MCF 10A (cell line): ENCODE data around the gene DOC2A. TPM values are rescaled to one million over a fixed set of nuclear protein-coding genes. Genes with fewer than 3 reads are reported as not detected.

Source experiments
- BruUV-seq: library from RNA; stranded (reverse); fragments of 400-500 nt; replicated peaks from 2 replicates; lab custom pipeline; 2021; lab: Mats Ljungman, UMichigan
- CTCF ChIA-PET: fragments of 300-600 bp; sonication (Branson Sonifier 250); formaldehyde crosslinking; extraction: SDS; loops from one replicate; lab custom pipeline; 2021; ENCODE audit warnings: antibody characterized with exemption, inconsistent platforms; lab: Yijun Ruan, JAX
- POLR2A ChIA-PET: fragments of 300-600, 350-650 bp; sonication (Branson Sonifier 250); formaldehyde crosslinking; extraction: SDS; loops from one replicate; lab custom pipeline; 2020; ENCODE audit warnings: antibody characterized with exemption, inconsistent platforms; lab: Yijun Ruan, JAX
- DNase-seq: peaks from one replicate; pipeline ENCODE4 v3.0.0-alpha.2; 2018; ENCODE audit not compliant: unreplicated experiment
- H3K27ac Mint-ChIP-seq: one replicate; pipeline ENCODE4 v1.8.0; 2022; ENCODE audit warnings: mild to moderate bottlenecking, low read depth, mixed read lengths; ENCODE audit not compliant: unreplicated experiment
- H3K27me3 Mint-ChIP-seq: one replicate; pipeline ENCODE4 v1.8.0; 2022; ENCODE audit warnings: mixed read lengths; ENCODE audit not compliant: insufficient read depth, unreplicated experiment
- H3K36me3 Mint-ChIP-seq: one replicate; pipeline ENCODE4 v1.8.0; 2022; ENCODE audit warnings: mild to moderate bottlenecking, moderate library complexity, mixed read lengths; ENCODE audit not compliant: insufficient read depth, unreplicated experiment
- H3K4me1 Mint-ChIP-seq: one replicate; pipeline ENCODE4 v1.8.0; 2022; ENCODE audit warnings: mixed read lengths; ENCODE audit not compliant: insufficient read depth, unreplicated experiment
- H3K4me3 Mint-ChIP-seq: one replicate; pipeline ENCODE4 v1.8.0; 2022; ENCODE audit warnings: mild to moderate bottlenecking, moderate library complexity, mixed read lengths; ENCODE audit not compliant: unreplicated experiment
- H3K9me3 Mint-ChIP-seq: one replicate; pipeline ENCODE4 v1.8.0; 2022; ENCODE audit warnings: mixed read lengths; ENCODE audit not compliant: unreplicated experiment
- CTCF ChIP-seq: fragments of 200-600 bp; IDR thresholded peaks from one replicate; pipeline ENCODE4 v1.8.0; 2022; ENCODE audit warnings: antibody characterized with exemption, mild to moderate bottlenecking; ENCODE audit not compliant: unreplicated experiment
- intact Hi-C: fragments of 100-400 bp; cut with micrococcal nuclease; formaldehyde crosslinking; loops from 2 replicates; pipeline ENCODE4 v1.14.1; 2022
- total RNA-seq: library from RNA; stranded (reverse); gene quantifications from 2 replicates; pipeline ENCODE4 v1.2.3, GENCODE V29; 2022

The DOC2A gene
- total RNA-seq, 1 experiment from 2014 or later: 1.2 TPM

GRCh38 chr16:30051518-30051917 lies 40.7 kb upstream of the DOC2A start:
- no peak for DNase-seq
- ChIA-PET CTCF (interaction anchor here (1.0 kb wide), 1 partner anchor 19 kb away, joined by 5 read pairs; the partner anchor contains the start of gene TLCD3B), POLR2A (interaction anchor here (1.1 kb wide), 1 partner anchor 16 kb away, joined by 3 read pairs; no protein-coding TSS in a partner anchor)
- no peaks in the 10 kb centered on the region for H3K9me3 Mint-ChIP-seq
- TF ChIP-seq CTCF: no peak
- H3K27me3 Mint-ChIP-seq: no peaks in the 10 kb centered on the region
- no peak overlapping the region for H3K27ac Mint-ChIP-seq
- H3K4me3 Mint-ChIP-seq: peak overlapping the region; percentile 54
- intact Hi-C loops: no loop called here
- no TSS peak for BruUV-seq
- H3K36me3 Mint-ChIP-seq: no peaks in the 10 kb centered on the region
- peaks cover 28% of the 10 kb centered on the region for H3K4me1 Mint-ChIP-seq

GRCh38 chr16:30049871-30050270 lies 39.0 kb upstream of the DOC2A start:
- no peaks in the 10 kb centered on the region for H3K27me3 Mint-ChIP-seq
- intact Hi-C loops: no loop called here
- no peaks in the 10 kb centered on the region for H3K9me3 Mint-ChIP-seq
- ChIA-PET POLR2A (interaction anchor here (1.0 kb wide), 1 partner anchor 54 kb away, joined by 5 read pairs; the partner anchor contains the start of gene INO80E), CTCF (interaction anchor here (2.8 kb wide), 1 partner anchor 18 kb away, joined by 20 read pairs; the partner anchor contains the start of gene TLCD3B)
- no peak overlapping the region for H3K27ac Mint-ChIP-seq
- TF ChIP-seq CTCF: no peak
- no peak for DNase-seq
- no peaks in the 10 kb centered on the region for H3K36me3 Mint-ChIP-seq
- peaks cover 19% of the 10 kb centered on the region for H3K4me1 Mint-ChIP-seq
- no TSS peak for BruUV-seq
- no peak overlapping the region for H3K4me3 Mint-ChIP-seq

- Mint-ChIP-seq H3K27me3 (no peaks in the 10 kb centered on the region), H3K9me3 (no peaks in the 10 kb centered on the region), H3K4me1 (peaks cover 3% of the 10 kb centered on the region), H3K36me3 (no peaks in the 10 kb centered on the region), H3K4me3 (no peak overlapping the region), H3K27ac (no peak overlapping the region)
- no peak for TF ChIP-seq CTCF
- ChIA-PET CTCF (interaction anchor here (1.4 kb wide), 1 partner anchor 15 kb away, joined by 8 read pairs; the partner anchor contains the start of gene TLCD3B), POLR2A (no interaction called here)
- no TSS peak for BruUV-seq
- intact Hi-C loops: no loop called here
- no peak for DNase-seq
These were observed 35.8 kb upstream of the DOC2A start for GRCh38 chr16:30046588-30046987.

DNA sequence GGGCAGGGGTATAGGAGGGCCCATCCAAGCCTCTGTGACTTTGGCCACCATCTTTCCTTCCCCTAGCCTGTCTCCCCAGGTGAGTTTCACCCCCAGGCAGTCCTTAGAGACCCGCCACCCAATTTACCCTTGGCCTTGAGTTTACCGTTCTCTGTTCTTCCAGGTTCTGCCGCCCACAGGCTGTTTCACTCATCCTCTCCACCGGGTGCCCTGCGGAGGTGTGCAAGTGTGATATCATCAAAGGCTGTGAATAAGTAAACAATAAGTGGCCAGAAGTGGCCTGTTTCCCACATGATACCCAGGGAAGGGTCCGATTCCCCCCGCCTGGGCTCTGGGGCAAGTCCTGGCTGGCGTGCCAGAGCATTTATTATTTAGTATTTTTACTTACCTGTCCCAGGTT lies 35.4 kb upstream of the DOC2A start:
- no peaks in the 10 kb centered on the region for H3K4me1 Mint-ChIP-seq
- H3K4me3 Mint-ChIP-seq: no peak overlapping the region
- H3K9me3 Mint-ChIP-seq: no peaks in the 10 kb centered on the region
- intact Hi-C loops: no loop called here
- POLR2A ChIA-PET: no interaction called here
- no peak overlapping the region for H3K27ac Mint-ChIP-seq
- no peaks in the 10 kb centered on the region for H3K36me3 Mint-ChIP-seq
- no peak for TF ChIP-seq CTCF
- CTCF ChIA-PET: interaction anchor here (0.7 kb wide), 1 partner anchor 15 kb away, joined by 3 read pairs; no protein-coding TSS in a partner anchor
- BruUV-seq: no TSS peak
- H3K27me3 Mint-ChIP-seq: no peaks in the 10 kb centered on the region
- no peak for DNase-seq
